Panc1 (cell line): Measurements from ENCODE around the gene PLAU. TPM values are rescaled to one million over a fixed set of nuclear protein-coding genes. Genes with fewer than 3 reads are reported as not detected.

Experiments
- ATAC-seq: fragments of 200-7000 bp; cut with Tn5 transposase; 2 replicates; pipeline ENCODE4 v1.9.1; 2020; ENCODE audit warnings: mild to moderate bottlenecking, moderate library complexity
- BruUV-seq: library from RNA; stranded (reverse); fragments of 400-500 nt; replicated peaks from 2 replicates; lab custom pipeline; 2021; lab: Mats Ljungman, UMichigan
- CTCF ChIA-PET: fragments of 300-600 bp; sonication (Branson Sonifier 250); formaldehyde crosslinking; loops from one replicate; lab custom pipeline; 2022; ENCODE audit warnings: antibody characterized with exemption; lab: Charles Lee
- POLR2A ChIA-PET: fragments of 300-600 bp; sonication (Branson Sonifier 250); formaldehyde crosslinking; loops from one replicate; lab custom pipeline; 2022; ENCODE audit warnings: antibody characterized with exemption; lab: Charles Lee
- DNase-seq: peaks from one replicate; pipeline ENCODE4 v3.0.0-alpha.2; 2010; ENCODE audit warnings: low read depth, low spot score
- H3K27ac ChIP-seq: 2 replicates; pipeline ENCODE4 v1.5.1; 2011; ENCODE audit warnings: mild to moderate bottlenecking, low read length, inconsistent platforms
- H3K27me3 ChIP-seq: fragments of 200-500 bp; sonication (Bioruptor generic); 2 replicates; pipeline ENCODE4 v1.6.0; 2014; ENCODE audit warnings: low read length, inconsistent platforms; ENCODE audit not compliant: control insufficient read depth, insufficient read depth
- H3K36me3 ChIP-seq: fragments of 200-500 bp; sonication (Bioruptor generic); 2 replicates; pipeline ENCODE4 v1.5.1; 2014; ENCODE audit warnings: inconsistent platforms, mild to moderate bottlenecking, low read length, moderate library complexity; ENCODE audit not compliant: control insufficient read depth, insufficient read depth
- H3K4me1 ChIP-seq: 2 replicates; pipeline ENCODE4 v1.5.1; 2011; ENCODE audit warnings: inconsistent platforms, mild to moderate bottlenecking, low read length, moderate library complexity; ENCODE audit not compliant: control insufficient read depth, insufficient read depth
- H3K4me3 ChIP-seq, 2 experiments: 2 replicates each; pipeline ENCODE4 v1.5.1; 2011 to 2012; ENCODE audit warnings: low read depth in 2 of 2, low read length in 2 of 2, mild to moderate bottlenecking in 2 of 2, inconsistent platforms in 1 of 2, moderate library complexity in 1 of 2
- H3K9me3 ChIP-seq: fragments of 200-500 bp; sonication (Bioruptor generic); 2 replicates; pipeline ENCODE4 v1.5.1; 2014; ENCODE audit warnings: low read depth, mild to moderate bottlenecking, inconsistent platforms, low read length, moderate library complexity; ENCODE audit not compliant: control insufficient read depth, insufficient read depth
- POLR2AphosphoS5 ChIP-seq: IDR thresholded peaks from 2 replicates; pipeline ENCODE4 v1.6.1; 2012; ENCODE audit warnings: mild to moderate bottlenecking, low read depth, low read length, moderate library complexity
- SIN3A ChIP-seq: IDR thresholded peaks from 2 replicates; pipeline ENCODE4 v1.6.1; 2012; ENCODE audit warnings: low read depth, mild to moderate bottlenecking, low read length, moderate library complexity, borderline replicate concordance; ENCODE audit not compliant: insufficient read depth
- TCF7L2 ChIP-seq: IDR thresholded peaks from 2 replicates; pipeline ENCODE4 v1.6.1; 2011; ENCODE audit warnings: mild to moderate bottlenecking, low read depth, low read length, inconsistent platforms
- in situ Hi-C: cut with HindIII; loops from 2 replicates; pipeline ENCODE4 v1.10.0; 2016; ENCODE audit warnings: low sequenced_read_pairs, low pct_unique_long_range_greater_than_20kb
- intact Hi-C: fragments of 100-400 bp; cut with micrococcal nuclease; formaldehyde crosslinking; loops from one replicate; pipeline ENCODE4 v1.10.0; 2022; ENCODE audit not compliant: unreplicated experiment
- total RNA-seq: library from RNA; stranded (reverse); gene quantifications from one replicate; pipeline ENCODE4 v1.2.1, GENCODE V29; 2021; ENCODE audit not compliant: unreplicated experiment
- TF ChIP-seq, protein P1 (sequence below), 2 experiments: IDR thresholded peaks; 2 replicates each; pipeline ENCODE4 v1.6.1; 2011 to 2012; ENCODE audit warnings: low read depth in 2 of 2, control low read depth in 1 of 2, low read length in 1 of 2, mild to moderate bottlenecking in 1 of 2, moderate library complexity in 1 of 2; ENCODE audit not compliant: insufficient read depth in 1 of 2
- TF ChIP-seq, protein P2 (sequence below): fragments of 450-650 bp; IDR thresholded peaks from 2 replicates; pipeline ENCODE4 v1.5.1; 2017; ENCODE audit warnings: mild to moderate bottlenecking

The PLAU gene
- total RNA-seq, 1 experiment from 2014 or later, result 305 TPM

DNA sequence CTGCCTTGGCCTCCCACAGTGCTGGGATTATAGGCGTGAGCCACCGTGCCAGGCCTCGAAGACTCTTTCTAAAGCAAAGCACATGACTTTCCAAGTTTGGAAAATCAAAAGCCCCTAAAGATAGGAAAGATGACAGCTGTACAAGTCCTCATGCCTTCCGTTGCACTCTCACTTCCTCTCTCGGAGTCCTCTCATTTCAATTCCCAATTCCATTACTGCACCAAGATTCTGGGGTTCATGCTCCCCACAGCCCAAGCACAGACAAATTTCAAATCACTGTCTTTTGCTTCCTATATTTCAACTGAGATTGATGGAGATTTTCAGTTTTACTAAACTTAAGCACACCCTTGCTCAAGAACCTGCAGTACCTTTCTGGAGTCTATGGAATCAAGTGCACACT, 10.9 kb upstream of the PLAU start:
- Histone ChIP-seq H3K4me3 (no peak overlapping the region), H3K36me3 (no peaks in the 10 kb centered on the region), H3K27ac (0 out of 2 replicates have a peak overlapping the region, but pooled peaks have one; percentile 12), H3K4me1 (peaks cover 3% of the 10 kb centered on the region; the same call in 1 of the 2 replicates), H3K9me3 (no peaks in the 10 kb centered on the region), H3K27me3 (no peaks in the 10 kb centered on the region)
- CTCF ChIA-PET, result interaction anchor here (1.0 kb wide), 1 partner anchor 9 kb away, joined by 3 read pairs; no protein-coding TSS in a partner anchor
- POLR2A ChIA-PET, result interaction anchor here (0.6 to 1.2 kb wide), 2 partner anchors 18 to 176 kb away, joined by 3 to 5 read pairs; no protein-coding TSS in a partner anchor
- TF ChIP-seq SIN3A (no peak), TCF7L2 (no peak), POLR2AphosphoS5 (no peak)
- TF ChIP-seq, protein P1, sequence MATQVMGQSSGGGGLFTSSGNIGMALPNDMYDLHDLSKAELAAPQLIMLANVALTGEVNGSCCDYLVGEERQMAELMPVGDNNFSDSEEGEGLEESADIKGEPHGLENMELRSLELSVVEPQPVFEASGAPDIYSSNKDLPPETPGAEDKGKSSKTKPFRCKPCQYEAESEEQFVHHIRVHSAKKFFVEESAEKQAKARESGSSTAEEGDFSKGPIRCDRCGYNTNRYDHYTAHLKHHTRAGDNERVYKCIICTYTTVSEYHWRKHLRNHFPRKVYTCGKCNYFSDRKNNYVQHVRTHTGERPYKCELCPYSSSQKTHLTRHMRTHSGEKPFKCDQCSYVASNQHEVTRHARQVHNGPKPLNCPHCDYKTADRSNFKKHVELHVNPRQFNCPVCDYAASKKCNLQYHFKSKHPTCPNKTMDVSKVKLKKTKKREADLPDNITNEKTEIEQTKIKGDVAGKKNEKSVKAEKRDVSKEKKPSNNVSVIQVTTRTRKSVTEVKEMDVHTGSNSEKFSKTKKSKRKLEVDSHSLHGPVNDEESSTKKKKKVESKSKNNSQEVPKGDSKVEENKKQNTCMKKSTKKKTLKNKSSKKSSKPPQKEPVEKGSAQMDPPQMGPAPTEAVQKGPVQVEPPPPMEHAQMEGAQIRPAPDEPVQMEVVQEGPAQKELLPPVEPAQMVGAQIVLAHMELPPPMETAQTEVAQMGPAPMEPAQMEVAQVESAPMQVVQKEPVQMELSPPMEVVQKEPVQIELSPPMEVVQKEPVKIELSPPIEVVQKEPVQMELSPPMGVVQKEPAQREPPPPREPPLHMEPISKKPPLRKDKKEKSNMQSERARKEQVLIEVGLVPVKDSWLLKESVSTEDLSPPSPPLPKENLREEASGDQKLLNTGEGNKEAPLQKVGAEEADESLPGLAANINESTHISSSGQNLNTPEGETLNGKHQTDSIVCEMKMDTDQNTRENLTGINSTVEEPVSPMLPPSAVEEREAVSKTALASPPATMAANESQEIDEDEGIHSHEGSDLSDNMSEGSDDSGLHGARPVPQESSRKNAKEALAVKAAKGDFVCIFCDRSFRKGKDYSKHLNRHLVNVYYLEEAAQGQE (IDR thresholded peaks at IDR 0.05; ENCODE audit: insufficient read depth in 1 of 2, low read depth in 2 of 2, low read length in 1 of 2), result no peak
- TF ChIP-seq, protein P2, sequence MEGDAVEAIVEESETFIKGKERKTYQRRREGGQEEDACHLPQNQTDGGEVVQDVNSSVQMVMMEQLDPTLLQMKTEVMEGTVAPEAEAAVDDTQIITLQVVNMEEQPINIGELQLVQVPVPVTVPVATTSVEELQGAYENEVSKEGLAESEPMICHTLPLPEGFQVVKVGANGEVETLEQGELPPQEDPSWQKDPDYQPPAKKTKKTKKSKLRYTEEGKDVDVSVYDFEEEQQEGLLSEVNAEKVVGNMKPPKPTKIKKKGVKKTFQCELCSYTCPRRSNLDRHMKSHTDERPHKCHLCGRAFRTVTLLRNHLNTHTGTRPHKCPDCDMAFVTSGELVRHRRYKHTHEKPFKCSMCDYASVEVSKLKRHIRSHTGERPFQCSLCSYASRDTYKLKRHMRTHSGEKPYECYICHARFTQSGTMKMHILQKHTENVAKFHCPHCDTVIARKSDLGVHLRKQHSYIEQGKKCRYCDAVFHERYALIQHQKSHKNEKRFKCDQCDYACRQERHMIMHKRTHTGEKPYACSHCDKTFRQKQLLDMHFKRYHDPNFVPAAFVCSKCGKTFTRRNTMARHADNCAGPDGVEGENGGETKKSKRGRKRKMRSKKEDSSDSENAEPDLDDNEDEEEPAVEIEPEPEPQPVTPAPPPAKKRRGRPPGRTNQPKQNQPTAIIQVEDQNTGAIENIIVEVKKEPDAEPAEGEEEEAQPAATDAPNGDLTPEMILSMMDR, result no peak
- BruUV-seq, result no TSS peak
- DNase-seq, result no peak
- intact Hi-C loops (no loop called here), in situ Hi-C loops (no loop called here)
- ATAC-seq, result no peak

DNA sequence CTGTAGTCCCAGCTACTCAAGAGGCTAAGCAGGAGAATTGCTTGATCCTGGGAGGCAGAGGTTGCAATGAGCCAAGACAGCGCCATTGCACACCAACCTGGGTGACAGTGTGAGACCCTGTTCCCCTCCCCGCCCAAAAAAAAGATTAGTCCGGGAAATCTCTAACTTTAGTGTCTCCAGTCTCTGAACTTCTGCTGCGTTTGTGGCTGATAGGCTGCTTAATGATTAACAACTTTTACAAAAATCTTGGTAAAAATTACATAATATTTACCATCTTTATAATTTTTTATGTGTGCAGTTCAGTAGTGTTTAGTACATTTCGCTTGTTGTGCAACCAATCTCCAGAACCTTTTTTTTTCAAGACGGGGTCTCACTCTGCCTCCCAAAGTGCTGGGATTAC, 9.7 kb upstream of the PLAU start:
- in situ Hi-C loops (no loop called here), intact Hi-C loops (no loop called here)
- no peaks in the 10 kb centered on the region for H3K27me3 ChIP-seq
- no peaks in the 10 kb centered on the region for H3K36me3 ChIP-seq
- DNase-seq, result no peak
- TF ChIP-seq, protein P2, result no peak
- TF ChIP-seq TCF7L2, result no peak
- no peak for TF ChIP-seq POLR2AphosphoS5
- TF ChIP-seq, protein P1 (IDR thresholded peaks at IDR 0.05; ENCODE audit: insufficient read depth in 1 of 2, low read depth in 2 of 2, low read length in 1 of 2), result no peak
- no peak for TF ChIP-seq SIN3A
- H3K27ac ChIP-seq, result no peak overlapping the region
- H3K4me1 ChIP-seq, result peaks cover 14% of the 10 kb centered on the region
- H3K9me3 ChIP-seq, result no peaks in the 10 kb centered on the region
- ChIA-PET CTCF (interaction anchor here (0.6 to 1.3 kb wide), 3 partner anchors 10 to 56 kb away, joined by 4 to 8 read pairs (median 5); no protein-coding TSS in a partner anchor), POLR2A (interaction anchor here (0.6 to 1.2 kb wide), 3 partner anchors 22 to 178 kb away, joined by 3 to 5 read pairs (median 3); no protein-coding TSS in a partner anchor)
- no peak for ATAC-seq
- BruUV-seq, result no TSS peak
- H3K4me3 ChIP-seq, result no peak overlapping the region
